GM12872 (cell line): ENCODE results near the gene GABPB2.

Experiments used
- TF ChIP-seq, protein P1 (sequence below): IDR thresholded peaks from 3 replicates; pipeline ENCODE4 v1.5.1; 2011; ENCODE audit warnings: low read depth, mild to moderate bottlenecking, low read length, moderate library complexity; ENCODE audit not compliant: insufficient read depth

The GABPB2 gene

DNA sequence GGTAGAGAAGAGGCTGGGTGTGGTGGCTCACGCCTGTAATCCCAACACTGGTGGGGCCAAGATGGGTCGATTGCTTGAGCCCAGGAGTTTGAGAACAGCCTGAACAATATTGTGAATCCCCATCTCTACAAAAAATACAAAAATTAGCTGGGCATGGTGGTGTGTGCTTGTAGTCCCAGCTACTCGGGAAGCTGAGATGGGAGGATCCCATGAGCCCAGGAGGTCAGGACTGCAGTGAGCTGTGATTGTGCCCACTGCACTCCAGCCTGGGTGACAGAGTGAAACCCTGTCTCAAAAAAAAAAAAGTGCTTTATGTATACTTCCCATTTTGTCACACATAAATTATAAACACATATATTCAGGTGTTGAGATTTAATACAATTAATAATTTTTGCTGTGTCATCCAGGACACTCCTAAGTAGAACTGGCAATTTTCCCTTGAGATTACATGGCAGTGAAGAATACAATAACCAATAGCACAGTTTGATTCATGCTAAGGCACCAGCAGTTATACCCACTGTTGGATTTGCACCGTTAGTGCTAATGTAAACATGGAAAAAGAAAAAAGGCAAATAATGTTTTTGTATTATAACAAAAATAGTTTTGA, 15.5 kb downstream of the GABPB2 start:
- TF ChIP-seq, protein P1, sequence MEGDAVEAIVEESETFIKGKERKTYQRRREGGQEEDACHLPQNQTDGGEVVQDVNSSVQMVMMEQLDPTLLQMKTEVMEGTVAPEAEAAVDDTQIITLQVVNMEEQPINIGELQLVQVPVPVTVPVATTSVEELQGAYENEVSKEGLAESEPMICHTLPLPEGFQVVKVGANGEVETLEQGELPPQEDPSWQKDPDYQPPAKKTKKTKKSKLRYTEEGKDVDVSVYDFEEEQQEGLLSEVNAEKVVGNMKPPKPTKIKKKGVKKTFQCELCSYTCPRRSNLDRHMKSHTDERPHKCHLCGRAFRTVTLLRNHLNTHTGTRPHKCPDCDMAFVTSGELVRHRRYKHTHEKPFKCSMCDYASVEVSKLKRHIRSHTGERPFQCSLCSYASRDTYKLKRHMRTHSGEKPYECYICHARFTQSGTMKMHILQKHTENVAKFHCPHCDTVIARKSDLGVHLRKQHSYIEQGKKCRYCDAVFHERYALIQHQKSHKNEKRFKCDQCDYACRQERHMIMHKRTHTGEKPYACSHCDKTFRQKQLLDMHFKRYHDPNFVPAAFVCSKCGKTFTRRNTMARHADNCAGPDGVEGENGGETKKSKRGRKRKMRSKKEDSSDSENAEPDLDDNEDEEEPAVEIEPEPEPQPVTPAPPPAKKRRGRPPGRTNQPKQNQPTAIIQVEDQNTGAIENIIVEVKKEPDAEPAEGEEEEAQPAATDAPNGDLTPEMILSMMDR: no peak

DNA sequence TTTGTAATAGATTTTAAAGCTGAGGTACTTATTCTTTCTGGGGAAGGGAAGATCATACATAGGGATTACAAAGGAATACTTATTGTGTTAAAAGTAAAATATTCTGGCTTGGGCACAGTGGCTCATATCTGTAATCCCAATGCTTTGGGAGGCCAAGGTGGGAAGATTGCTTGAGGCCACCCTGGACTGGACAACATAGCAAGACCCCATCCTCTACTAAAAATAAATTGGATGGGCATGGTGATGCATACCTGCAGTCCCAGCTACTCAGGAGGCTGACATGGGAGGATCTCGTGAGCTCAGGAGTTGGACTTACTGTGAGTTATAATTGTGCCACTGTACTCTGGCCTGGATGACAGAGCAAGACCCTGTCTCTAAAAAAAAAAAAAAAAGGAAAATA, 27.6 kb downstream of the GABPB2 start:
- TF ChIP-seq, protein P1: no peak

DNA sequence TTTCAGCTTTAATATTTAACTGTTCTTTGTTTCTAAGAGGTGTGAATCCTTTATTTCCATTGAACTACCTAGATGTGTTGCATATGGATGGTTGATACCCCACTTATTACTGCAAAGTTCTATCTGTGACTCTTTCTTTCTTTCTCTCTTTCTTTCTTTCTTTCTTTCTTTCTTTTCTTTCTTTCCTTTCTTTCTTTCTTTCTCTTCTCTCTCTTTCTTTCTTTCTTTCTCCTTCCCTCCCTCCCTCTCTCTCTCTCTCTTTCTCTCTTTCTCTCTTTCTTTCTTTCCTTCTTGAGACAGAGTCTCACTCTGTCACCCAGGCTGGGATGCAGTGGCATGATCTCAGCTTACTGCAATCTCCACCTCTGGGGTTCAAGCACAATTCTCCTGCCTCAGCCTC, 34.1 kb downstream of the GABPB2 start:
- TF ChIP-seq, protein P1: no peak

DNA sequence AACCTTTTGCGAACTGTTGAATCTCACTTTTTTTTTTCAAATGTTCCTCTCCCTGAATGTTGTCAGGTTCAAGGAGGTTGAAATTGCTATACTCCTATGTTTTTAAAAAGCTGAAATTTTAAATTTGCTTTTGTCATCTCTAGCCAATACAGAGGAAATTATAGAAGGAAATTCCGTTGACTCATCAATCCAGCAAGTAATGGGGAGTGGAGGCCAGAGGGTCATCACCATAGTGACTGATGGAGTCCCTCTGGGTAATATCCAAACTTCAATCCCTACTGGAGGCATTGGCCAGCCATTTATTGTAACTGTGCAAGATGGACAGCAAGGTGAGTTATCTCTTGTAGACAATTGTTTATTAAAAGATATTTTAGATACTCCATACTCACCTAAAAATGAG, 36.3 kb downstream of the GABPB2 start:
- TF ChIP-seq, protein P1: no peak

DNA sequence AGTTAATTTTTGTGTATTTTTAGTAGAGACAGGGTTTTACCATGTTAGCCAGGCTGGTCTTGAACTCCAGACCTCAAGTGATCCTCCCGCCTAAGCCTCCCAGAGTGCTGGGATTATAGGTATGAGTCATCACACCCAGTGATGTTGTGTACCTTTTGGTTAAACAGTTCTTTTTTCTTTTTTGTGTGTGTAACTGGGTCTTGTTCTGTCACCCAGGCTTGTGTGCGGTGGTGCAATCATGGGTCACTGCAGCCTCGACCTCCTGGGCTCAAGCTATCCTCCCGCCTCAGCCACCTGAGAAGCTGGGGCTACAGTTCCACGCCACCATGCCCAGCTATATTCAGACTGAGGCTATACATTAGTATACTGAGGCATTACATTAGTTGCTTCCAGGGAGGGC, 37.8 kb downstream of the GABPB2 start:
- TF ChIP-seq, protein P1: no peak

DNA sequence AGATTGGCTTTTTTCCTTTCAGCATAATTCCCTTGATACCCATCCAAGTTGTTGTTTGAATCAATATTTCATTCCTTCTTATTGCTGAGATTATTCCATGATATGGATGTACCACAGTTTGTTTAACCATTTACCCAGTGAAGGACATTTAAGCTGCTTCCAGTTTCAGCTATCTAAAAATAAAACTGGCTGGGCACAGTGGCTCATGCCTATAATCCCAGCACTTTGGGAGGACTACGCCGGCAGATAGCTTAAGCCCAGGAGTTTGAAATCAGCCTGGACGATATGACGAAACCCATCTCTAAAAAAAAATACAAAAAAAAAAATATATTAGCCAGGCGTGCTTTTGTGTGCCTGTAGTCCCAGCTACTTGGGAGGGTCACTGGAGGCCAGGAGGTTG, 43.3 kb downstream of the GABPB2 start:
- TF ChIP-seq, protein P1: no peak

DNA sequence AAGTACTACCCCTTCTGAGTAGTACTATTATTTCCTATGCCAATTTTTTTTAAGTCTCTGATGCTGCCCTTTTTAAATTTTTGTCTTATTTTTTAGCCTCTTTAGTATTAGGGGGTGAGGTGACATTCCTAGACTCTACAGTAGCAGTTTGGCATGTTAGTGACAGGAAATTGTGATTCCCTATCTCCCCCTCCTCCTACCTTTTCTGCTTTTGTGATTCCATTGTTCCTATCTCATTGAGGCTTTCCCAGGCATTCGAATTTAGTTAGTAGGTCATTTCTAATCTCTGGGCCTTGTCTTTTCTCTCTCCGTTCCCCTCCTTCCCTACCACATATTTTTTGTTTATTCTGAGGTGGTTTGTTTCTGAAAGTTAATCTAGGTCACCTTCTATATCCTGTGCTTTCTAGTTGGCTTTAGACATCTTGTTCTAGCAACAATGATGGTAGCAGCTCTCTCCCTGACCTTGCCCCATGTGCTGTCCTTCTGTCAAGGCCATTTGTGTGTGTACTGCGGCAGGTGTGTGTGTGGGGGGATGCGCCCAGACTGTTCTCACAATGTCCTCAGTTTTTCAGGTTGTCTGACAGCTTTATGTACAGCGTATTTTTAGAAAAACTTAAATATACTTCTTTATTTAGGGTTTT, 54.3 kb downstream of the GABPB2 start:
- TF ChIP-seq, protein P1: no peak
